GM19455 (cell line): ENCODE results near the gene PRDM8.
"Not testable (repeated sequence)": the region's sequence is repeated elsewhere in the genome, so short reads cannot be mapped to it uniquely, and the experiment has no call there.

ENCODE experiments used
- ATAC-seq: cut with Tn5 transposase; IDR thresholded peaks from one replicate; pipeline ENCODE4 v1.9.1; 2021; ENCODE audit not compliant: unreplicated experiment

PRDM8 gene

DNA sequence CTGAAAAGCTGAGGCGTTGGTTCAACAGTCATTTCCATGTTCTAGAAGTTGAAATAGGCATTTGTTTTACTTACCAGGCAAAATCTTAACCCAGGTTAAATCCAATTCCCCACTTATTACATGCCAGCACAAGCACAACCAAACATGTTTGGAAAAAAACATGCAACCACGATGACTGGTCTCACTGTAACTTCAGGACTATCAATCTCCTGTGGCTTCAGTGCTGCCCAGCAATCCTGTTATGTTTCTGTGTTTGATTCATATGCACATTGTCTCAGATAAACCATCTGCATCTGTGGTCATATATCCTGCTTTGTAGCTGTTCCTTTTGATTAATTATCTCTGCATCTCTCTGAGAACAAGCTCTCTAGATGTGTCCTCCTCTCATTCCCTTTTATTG is 28.3 kb downstream of the PRDM8 start:
- no peak for ATAC-seq

DNA sequence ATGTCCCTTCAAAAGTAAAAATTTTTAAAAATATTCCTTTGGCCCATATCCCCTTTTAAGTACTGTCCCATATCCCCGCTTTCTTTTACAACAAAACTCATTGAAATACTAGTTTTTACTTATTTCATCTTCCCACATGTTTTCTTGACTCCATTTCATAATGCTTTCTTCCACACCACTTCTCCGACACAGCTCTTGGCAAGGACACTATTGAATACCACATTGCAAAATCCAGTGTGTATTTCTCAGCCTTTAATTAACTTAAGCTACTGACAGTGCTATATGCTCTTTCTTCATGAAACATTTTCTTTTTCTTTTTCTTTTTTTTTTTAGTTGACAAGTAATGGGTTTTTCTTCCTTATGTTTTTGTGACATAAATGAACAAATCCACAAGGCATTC is 28.8 kb downstream of the PRDM8 start:
- ATAC-seq = no peak

DNA sequence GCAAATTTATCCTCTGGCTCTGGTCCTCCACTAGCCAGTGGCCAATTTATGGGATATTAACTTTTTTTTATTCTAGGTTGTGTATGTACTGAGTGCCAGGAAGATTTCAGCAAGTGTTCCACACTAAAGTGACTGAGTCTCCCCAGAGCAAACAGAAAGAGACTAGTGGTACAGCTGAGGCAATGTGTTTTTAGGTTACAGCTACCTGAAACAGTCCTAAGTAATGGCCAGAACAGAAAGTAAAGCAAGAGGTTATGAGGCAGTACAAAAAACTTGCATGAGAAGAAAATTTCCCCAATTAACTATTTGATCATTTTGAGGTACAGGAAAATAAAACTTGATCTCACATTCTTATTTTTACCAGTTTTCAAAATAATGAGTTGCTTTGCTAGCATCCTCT is 31.2 kb downstream of the PRDM8 start:
- peak; percentile 52 for ATAC-seq

DNA sequence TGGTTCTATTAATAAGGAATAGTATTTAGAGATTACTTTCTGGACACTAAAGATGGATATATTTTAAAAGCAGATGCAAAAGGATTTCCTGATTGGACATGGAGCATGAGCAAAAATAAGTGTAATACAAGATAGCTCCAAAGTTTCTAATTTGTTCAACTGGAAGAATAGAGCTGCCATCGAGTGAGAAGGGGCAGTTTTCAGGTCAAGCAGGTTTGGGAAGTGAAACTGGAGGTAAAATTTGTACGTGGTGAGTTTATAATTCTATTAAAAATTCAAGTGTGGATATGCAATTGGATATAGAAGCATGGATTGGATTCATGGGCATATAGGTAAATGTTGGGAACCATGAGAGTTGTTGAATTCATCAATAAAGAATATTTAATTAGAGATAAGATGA is 31.8 kb downstream of the PRDM8 start:
- peak; percentile 4 for ATAC-seq

DNA sequence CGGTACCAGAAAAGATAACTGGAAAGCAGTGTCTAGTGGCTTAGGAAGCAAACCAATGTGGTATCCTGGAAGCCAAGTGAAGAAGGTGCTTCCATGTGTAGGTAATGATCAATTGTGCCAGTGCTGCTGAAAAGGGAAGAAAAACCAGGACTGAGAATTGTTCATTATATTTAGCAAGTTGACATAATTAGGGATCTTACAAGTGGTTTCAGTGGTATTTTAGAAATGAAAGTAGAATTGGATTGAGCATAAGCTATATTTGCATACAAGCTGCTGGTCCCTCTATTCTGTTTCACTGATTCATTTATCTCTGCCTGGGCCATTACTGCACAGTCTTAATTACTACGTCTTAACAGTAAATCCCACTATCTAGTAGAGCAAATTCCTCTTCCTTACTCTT is 32.3 kb downstream of the PRDM8 start:
- peak; percentile 88 for ATAC-seq

DNA sequence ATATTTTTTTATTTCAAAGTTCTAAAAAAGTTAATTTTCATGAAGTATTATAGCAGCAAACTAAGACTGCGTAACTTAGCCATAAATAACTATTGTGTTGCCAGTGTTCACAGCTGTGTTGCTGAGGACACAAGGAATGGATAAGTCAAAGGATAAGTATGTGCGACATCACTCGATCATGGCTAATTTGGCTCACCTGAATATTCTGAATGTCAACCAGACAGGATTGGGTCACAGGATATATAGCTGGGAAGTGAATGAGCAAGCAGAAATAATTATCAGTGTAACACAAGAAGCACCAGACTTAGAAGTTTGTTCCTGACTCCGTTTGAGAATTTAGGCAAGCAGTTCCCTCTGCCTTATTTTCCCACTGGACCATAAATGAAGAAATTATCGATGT is 33.9 kb downstream of the PRDM8 start:
- no peak for ATAC-seq

DNA sequence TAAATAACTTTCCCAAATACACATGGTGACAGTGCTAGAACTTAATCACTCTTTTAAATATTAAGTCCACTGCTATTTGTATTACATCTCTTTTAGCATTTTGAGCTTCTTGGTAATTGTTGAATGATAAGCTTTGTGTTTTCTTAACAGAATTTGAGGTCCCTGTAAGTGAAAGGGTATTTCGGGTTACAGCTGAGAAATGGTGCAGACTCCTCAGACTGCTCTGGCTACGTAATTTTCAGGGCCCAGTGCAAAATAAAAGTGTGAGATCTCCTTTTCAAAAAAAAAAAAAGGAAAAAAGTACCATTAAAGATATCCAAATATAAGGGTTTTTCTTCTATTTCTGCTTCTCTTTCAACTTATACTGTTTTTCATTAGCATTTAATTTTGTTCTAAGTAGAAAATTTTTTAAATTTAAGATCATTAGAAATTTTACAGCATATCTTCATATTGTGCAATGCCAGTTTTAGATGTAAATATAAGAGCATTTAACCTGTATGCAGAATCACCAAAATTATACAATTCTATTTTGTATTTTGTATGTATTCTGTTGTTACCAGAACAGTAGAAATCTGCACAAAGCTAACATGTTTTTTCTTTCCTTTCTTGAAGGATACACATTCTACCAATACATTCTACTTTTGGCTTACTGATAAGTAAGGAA is 35.5 kb downstream of the PRDM8 start:
- no peak for ATAC-seq

DNA sequence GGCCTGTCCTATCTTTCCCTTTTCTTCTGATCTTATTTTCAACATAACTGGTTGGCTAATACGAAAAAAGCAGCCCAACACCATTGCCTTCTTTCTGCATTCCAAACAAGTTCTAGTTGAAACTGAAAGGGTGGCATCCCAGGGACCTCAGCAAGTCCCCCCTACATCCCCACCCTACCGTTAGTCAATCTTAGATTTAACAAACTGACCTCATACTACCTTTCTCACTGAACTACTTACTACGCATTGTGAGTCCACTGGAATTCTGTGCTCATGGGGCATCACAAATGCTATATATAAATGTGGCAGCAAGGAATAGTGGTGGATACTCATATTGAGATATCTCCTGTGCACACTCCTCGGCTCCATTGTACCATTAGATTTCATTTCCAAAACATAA is 36.1 kb downstream of the PRDM8 start:
- no peak for ATAC-seq

DNA sequence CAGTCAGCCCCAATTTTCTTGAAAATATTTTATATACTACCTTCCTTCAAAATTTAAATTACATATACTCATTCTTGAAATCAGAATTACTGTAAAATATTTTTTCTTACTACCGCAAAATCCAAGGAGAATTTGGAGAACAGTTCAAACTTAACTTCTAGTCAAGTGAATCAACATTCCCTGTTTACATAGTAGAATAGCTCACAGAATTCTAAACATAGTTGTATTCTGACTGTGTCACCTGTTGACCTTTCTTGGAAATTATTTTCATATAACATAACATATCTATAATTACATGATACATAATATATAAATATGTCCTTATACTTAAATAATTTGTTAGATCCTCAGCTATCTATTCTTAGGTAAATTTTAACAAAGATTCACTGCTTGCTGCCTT is 38.1 kb downstream of the PRDM8 start:
- ATAC-seq = no peak

DNA sequence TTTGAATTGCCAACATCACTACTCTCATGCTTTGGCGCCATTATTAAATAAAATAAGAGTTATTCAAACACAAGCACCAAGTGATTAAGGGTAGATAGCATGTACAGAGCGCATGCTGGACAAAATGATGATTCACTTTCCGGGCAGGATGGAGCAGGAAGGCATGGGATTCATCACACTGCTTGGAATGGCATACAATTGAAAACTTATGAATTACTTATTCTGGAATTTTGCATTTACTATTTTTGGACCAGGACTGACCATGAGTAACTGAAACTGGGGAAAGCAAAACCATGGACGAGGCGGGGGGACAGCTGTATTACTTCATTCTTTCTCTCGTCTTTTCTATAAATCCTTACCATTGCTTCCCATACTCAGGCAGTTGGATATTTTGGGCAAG is 40.7 kb downstream of the PRDM8 start:
- no peak for ATAC-seq

DNA sequence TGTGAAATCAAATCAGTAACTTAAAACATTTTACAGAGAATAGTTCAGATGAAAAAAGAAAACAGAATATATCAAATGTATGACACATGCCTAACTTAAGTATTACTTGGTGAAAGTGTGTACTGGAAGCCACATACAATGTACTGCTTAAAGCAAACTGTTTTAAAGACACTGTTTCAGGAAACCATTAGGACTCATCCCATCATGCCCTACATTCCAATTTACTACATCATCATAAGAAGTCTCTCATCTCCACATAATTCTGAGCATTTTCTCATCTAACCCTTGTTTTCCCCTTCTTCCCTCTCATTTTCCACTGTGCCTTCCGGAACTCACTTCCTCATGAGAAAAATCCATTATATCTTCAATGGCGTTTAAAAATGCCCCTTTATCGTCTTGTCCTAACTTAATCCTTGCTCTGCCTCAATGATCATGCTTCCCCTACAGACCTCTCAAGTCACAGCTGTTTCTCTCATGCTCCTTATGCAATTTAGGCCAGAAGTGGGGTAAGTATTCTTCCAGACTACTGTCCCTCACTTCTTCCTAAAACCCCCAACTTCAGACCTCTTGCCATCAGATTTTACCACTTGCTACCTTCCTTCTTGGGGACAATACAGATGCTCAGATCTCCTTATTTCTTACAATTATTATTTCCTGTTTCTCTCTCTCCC is 42.3 kb downstream of the PRDM8 start:
- ATAC-seq = no peak

DNA sequence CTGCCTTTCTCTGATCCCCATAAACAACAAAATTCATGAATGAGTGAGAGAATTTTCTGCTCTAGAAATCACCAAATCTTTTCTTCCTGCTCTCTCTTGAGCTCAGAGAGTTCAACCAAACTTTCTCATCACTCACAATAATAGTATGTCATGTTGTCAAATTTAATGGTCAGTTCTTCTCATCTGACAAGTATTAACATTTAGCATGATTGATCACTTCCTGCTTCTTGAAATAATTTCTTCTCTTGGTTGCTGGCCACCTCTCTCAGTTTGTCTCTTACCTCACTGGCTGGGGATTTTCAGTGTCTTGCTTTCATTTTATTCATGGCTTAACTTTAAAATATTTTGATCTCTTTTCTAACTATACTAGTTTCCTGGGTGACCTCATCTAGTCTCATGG is 43.7 kb downstream of the PRDM8 start:
- no peak for ATAC-seq

DNA sequence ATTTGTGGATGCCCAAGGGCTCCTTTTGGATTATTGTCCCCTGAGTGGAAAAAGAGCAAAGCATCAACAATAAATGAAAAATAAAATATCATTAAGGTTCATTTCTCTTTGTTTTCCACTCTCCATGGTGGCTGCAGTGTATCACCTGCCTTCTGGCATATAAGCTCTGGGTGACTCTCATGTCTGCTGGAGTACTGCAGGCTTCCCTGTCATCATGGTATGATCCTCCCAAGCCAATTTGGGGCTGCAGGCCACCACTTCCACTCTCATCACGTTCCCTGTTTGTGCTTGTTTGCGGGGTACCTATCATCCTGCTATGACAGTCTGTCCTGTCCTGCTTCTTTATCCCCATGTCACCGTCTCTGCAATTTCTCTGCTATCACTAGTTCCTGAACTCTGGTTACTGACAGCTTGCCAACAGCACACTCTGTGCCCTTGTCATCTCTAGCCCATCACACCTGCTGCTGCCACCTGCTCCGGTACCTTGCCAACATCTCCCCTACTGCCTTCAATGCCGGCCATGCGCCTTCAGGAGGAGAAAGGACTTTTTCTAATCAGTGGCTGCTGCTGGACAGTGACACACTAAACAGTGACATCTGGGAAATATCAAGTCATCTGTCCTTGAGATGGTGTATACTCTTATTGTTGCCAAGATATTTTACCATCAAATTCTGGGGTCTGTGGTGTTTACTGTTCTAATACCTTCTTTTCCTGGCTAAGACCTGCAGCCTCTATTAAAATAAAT is 46.1 kb downstream of the PRDM8 start:
- ATAC-seq = no peak

DNA sequence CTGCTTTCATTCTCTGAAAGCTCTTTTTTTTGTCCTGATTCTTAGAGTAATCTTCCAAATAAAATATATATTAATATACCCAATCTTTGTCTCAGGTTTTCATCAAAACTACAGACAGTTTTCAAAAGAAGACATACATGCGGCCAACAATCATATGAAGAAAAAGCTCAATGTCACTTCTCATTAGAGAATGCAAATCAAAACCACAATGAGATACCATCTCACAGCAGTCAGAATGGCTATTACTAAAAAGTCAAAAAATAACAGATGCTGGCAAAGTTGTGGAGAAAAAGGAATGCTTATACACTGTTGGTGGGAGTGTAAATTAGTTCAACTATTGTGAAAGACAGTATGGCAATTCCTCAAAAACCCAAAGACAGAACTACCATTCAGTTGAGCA is 50.2 kb downstream of the PRDM8 start:
- ATAC-seq = not testable (repeated sequence)

DNA sequence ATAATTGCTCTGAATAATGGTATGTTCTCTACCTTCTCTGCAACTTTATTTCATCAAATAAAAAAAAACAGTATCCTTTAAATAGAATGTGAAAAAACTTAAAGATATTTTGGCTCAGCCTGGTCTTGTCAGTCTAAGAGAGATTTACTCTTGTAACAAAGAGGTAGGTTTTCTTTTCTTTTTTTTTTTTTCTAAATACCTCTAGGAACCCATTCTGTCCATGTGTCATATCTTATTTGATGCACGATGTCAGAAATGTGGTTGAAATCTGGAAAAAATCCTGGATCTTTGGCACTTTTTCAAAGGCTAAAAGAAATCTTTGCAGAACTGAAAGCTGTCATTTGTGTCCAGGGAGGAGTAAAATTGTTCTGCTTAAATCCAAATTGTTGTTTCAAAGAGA is 51.8 kb downstream of the PRDM8 start:
- ATAC-seq = no peak

DNA sequence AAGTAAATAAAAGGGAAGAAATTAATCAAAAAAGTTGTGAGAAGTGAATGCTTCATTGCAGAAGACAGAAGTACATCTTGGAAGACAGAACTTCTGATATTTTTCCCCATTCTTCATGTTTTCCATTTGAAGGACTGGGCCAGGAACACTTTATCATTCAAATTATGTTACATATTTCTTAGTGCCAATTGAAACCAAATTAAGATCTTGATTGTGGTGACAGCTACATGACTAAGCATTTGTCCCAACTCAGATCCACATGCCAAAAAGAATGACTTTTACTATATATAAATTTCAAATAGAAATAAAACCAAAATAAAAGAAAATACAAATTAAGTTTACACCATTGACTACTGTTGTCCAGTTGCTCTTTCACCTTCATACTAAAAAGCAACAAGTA is 55.1 kb downstream of the PRDM8 start:
- ATAC-seq = no peak

DNA sequence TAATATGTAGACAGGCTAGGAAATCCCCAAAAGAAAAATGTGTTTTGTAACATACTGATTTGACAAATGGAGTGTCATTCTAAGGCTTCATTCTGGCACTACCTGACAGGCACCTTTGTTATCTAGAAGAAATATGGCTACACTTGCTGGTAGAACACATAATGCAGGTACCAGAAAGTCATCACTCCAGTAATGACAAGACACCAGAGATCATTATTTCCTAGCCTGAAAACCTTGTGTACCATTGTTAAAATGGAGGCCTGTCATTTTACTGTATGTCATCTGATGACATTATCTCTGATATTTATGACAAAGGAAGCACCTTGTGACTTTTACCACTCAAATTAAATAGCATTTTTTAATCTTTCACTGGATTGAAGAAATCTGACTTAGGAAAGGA is 55.6 kb downstream of the PRDM8 start:
- ATAC-seq = no peak

DNA sequence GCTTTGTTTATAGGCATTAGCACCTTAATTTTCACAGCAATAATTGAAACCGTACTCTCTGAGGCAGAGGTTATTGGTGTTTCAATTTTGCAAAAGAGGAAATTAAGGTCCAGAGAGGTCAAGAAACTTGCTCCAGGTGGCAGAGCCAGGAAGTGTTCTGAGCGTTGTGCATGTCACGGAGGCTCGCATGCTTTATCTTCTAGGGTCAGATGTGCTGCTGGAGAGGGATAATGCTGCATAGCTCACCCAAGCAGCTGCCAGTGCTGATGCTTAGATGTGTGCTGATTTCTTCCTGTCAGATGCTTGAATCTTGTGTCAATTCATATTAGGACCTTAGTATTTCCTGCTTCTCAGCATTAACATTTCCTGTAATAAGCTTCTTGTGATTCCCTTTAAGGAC is 56.2 kb downstream of the PRDM8 start:
- no peak for ATAC-seq
